Breast epithelium (tissue), 3 donors: Measurements from ENCODE around the gene CASKIN2.

Experiments
- POLR2A ChIP-seq: fragments of 450-650 bp; IDR thresholded peaks from one replicate; pipeline ENCODE4 v1.6.1; 2016; ENCODE audit warnings: antibody characterized with exemption, mild to moderate bottlenecking, moderate library complexity
- TF ChIP-seq, protein P1 (sequence below), 3 donors: fragments of 450-650 bp; IDR thresholded peaks; one replicate each; pipeline ENCODE4 v1.5.1; 2016 to 2017; ENCODE audit warnings: antibody characterized with exemption in 3 of 3, mild to moderate bottlenecking in 3 of 3, moderate library complexity in 3 of 3

DNA sequence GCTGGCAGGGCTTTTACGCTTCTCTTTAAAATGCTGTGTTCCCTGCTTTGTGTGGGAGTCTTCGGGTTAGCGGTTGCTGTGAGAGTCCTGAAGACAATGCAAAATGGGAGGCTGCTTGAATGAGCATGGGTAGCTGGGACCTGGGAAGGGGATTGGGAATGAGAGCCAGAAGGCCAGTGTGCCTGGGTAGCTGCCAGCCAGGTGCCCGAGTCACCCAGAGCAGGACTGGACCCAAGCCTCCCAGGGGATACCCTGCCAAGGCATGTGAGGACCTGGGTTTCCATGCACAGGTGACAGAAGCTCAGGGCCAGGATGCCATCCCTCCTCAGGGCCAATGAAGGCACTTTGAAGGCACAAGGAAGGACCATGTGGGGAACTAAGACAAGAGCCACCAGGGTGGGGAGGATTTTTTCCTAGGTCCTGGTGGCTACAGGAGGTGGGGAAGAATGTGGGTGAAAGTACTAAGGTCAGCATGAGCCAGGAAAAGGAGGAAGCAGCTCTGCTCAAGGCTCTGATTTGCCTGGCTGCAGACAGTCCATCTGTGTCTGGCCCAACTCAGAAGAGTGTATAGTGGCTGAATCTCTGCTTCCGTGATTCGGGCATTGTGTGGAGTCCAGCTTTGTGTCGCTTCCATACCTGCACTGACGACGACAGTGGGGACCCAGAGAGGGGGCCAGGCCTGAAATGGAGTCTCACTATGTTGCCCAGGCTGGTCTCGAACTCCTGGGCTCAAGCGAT, 38.4 kb downstream of the CASKIN2 start:
- no peak for TF ChIP-seq POLR2A
- TF ChIP-seq, protein P1, sequence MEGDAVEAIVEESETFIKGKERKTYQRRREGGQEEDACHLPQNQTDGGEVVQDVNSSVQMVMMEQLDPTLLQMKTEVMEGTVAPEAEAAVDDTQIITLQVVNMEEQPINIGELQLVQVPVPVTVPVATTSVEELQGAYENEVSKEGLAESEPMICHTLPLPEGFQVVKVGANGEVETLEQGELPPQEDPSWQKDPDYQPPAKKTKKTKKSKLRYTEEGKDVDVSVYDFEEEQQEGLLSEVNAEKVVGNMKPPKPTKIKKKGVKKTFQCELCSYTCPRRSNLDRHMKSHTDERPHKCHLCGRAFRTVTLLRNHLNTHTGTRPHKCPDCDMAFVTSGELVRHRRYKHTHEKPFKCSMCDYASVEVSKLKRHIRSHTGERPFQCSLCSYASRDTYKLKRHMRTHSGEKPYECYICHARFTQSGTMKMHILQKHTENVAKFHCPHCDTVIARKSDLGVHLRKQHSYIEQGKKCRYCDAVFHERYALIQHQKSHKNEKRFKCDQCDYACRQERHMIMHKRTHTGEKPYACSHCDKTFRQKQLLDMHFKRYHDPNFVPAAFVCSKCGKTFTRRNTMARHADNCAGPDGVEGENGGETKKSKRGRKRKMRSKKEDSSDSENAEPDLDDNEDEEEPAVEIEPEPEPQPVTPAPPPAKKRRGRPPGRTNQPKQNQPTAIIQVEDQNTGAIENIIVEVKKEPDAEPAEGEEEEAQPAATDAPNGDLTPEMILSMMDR (IDR thresholded peaks at IDR 0.05), result no peak
